Endodermal cell (in vitro differentiated cells): ENCODE data around the gene FANCE. TPM values are rescaled to one million over a fixed set of nuclear protein-coding genes. Genes with fewer than 3 reads are reported as not detected.
A peak's percentile ranks its signal among the peaks of the same experiment; 100 is the strongest.

Source experiments
- DNase-seq: peaks from one replicate; pipeline ENCODE4 v3.0.0-alpha.2; 2017
- H3K27ac ChIP-seq: 2 replicates; pipeline ENCODE4 v1.5.1; 2013; ENCODE audit warnings: mild to moderate bottlenecking, low read depth, low read length, moderate library complexity
- H3K27me3 ChIP-seq: 2 replicates; pipeline ENCODE4 v1.6.1; 2013; ENCODE audit warnings: mild to moderate bottlenecking, low read length, moderate library complexity; ENCODE audit not compliant: insufficient read depth, control insufficient read depth, poor library complexity, severe bottlenecking
- H3K36me3 ChIP-seq: 2 replicates; pipeline ENCODE4 v1.7.0; 2013; ENCODE audit warnings: mild to moderate bottlenecking, low read length, moderate library complexity; ENCODE audit not compliant: control insufficient read depth, insufficient read depth
- H3K4me1 ChIP-seq: one replicate; pipeline ENCODE4 v1.7.0; 2013; ENCODE audit warnings: low read length; ENCODE audit not compliant: control insufficient read depth, insufficient read depth
- H3K4me3 ChIP-seq: 2 replicates; pipeline ENCODE4 v1.5.1; 2013; ENCODE audit warnings: mild to moderate bottlenecking, low read length, moderate library complexity
- H3K9ac ChIP-seq: 2 replicates; pipeline ENCODE4 v1.6.1; 2013; ENCODE audit warnings: mild to moderate bottlenecking, low read length, moderate library complexity; ENCODE audit not compliant: poor library complexity, severe bottlenecking; ENCODE audit errors: extremely low read depth
- H3K9me3 ChIP-seq: 2 replicates; pipeline ENCODE4 v1.6.1; 2013; ENCODE audit warnings: mild to moderate bottlenecking, low read length, moderate library complexity; ENCODE audit not compliant: control insufficient read depth
- H3K27ac Mint-ChIP-seq: 2 replicates; pipeline ENCODE4 v1.8.0; 2020; ENCODE audit warnings: mixed read lengths
- H3K27me3 Mint-ChIP-seq: 2 replicates; pipeline ENCODE4 v1.8.0; 2021; ENCODE audit warnings: mild to moderate bottlenecking, mixed read lengths; ENCODE audit not compliant: insufficient read depth
- H3K36me3 Mint-ChIP-seq: 2 replicates; pipeline ENCODE4 v1.8.0; 2020; ENCODE audit warnings: low read depth, mixed read lengths
- H3K4me1 Mint-ChIP-seq: 2 replicates; pipeline ENCODE4 v1.8.0; 2020; ENCODE audit warnings: mixed read lengths
- H3K4me3 Mint-ChIP-seq: 2 replicates; pipeline ENCODE4 v1.8.0; 2020; ENCODE audit warnings: mild to moderate bottlenecking, moderate library complexity, mixed read lengths
- H3K9me3 Mint-ChIP-seq: 2 replicates; pipeline ENCODE4 v1.8.0; 2020; ENCODE audit warnings: mild to moderate bottlenecking, mixed read lengths
- CTCF ChIP-seq: fragments of 200-600 bp; sonication (generic); conservative IDR thresholded peaks from 2 replicates; pipeline ENCODE4 v1.5.0; 2021; ENCODE audit warnings: antibody characterized with exemption, mild to moderate bottlenecking
- WGBS, 2 experiments: methylation state at CpG; one replicate each; pipeline versions ENCODE4 v1.1.5 to v1.1.7; 2013; ENCODE audit warnings: missing lambda C conversion rate in 2 of 2, mixed read lengths in 1 of 2; ENCODE audit not compliant: insufficient coverage in 1 of 2, insufficient read length in 1 of 2; 5-methylcytosine and 5-hydroxymethylcytosine counted together
- total RNA-seq, 2 donors: library from RNA; stranded (reverse); fragmentation: NEBNext Ultra II Directional in 1 of 2; extraction: Animal tissue kit (Norgen Biotek cat#: 25700) in 1 of 2; gene quantifications; 2 replicates in 1 of 2; 3 replicates in 1 of 2; pipeline ENCODE4 v1.2.1, GENCODE V29; 2021

Gene FANCE
- total RNA-seq, 2 donors from 2014 or later: 13.5 to 16.4 TPM

- no peak overlapping the region for H3K4me3 ChIP-seq
These were observed 40.3 kb downstream of the FANCE start for GRCh38 chr6:35492258-35492973.

GRCh38 chr6:35492974-35493284, 40.8 kb downstream of the FANCE start:
- no peak overlapping the region for H3K9ac ChIP-seq
- no peaks in the 10 kb centered on the region for H3K36me3 ChIP-seq
- peaks cover 31% of the 10 kb centered on the region for H3K4me1 ChIP-seq
- DNase-seq: no peak
- no peak overlapping the region for H3K4me3 ChIP-seq
- no peak overlapping the region for H3K27ac Mint-ChIP-seq
- H3K4me3 Mint-ChIP-seq: no peak overlapping the region
- no peaks in the 10 kb centered on the region for H3K36me3 Mint-ChIP-seq
- H3K27ac ChIP-seq: no peak overlapping the region
- H3K4me1 Mint-ChIP-seq: peaks cover 53% of the 10 kb centered on the region
- 78 to 88% methylated on average over 1 to 6 of the region's 7 CpGs for WGBS, 2 experiments
- no peak for TF ChIP-seq CTCF
- H3K27me3 Mint-ChIP-seq: no peaks in the 10 kb centered on the region
- no peaks in the 10 kb centered on the region for H3K9me3 Mint-ChIP-seq
- H3K9me3 ChIP-seq: no peaks in the 10 kb centered on the region
- H3K27me3 ChIP-seq: no peaks in the 10 kb centered on the region

More at GRCh38 chr6:35492258-35492973, 40.3 kb downstream of the FANCE start:
- no peak overlapping the region for H3K4me3 Mint-ChIP-seq
- no peaks in the 10 kb centered on the region for H3K9me3 Mint-ChIP-seq
- no peaks in the 10 kb centered on the region for H3K9me3 ChIP-seq
- no peaks in the 10 kb centered on the region for H3K27me3 Mint-ChIP-seq
- no peak for TF ChIP-seq CTCF
- no peaks in the 10 kb centered on the region for H3K36me3 Mint-ChIP-seq
- H3K4me1 ChIP-seq: peaks cover 31% of the 10 kb centered on the region
- H3K27me3 ChIP-seq: no peaks in the 10 kb centered on the region
- no peak for DNase-seq
- WGBS, 2 experiments: 39 to 67% methylated on average over 1 to 6 of the region's 7 CpGs
- H3K36me3 ChIP-seq: no peaks in the 10 kb centered on the region
- peak overlapping the region; percentile 32 for H3K27ac ChIP-seq
- no peak overlapping the region for H3K27ac Mint-ChIP-seq
- H3K4me1 Mint-ChIP-seq: peaks cover 57% of the 10 kb centered on the region
- H3K9ac ChIP-seq: no peak overlapping the region

GRCh38 chr6:35493307-35493983, 41.3 kb downstream of the FANCE start:
- Mint-ChIP-seq H3K4me1 (peaks cover 49% of the 10 kb centered on the region), H3K36me3 (no peaks in the 10 kb centered on the region), H3K27me3 (peaks cover 2% of the 10 kb centered on the region), H3K27ac (no peak overlapping the region), H3K9me3 (no peaks in the 10 kb centered on the region), H3K4me3 (no peak overlapping the region)
- DNase-seq: no peak
- Histone ChIP-seq H3K27me3 (no peaks in the 10 kb centered on the region), H3K9ac (no peak overlapping the region), H3K36me3 (no peaks in the 10 kb centered on the region), H3K4me1 (peaks cover 31% of the 10 kb centered on the region), H3K4me3 (no peak overlapping the region), H3K9me3 (no peaks in the 10 kb centered on the region), H3K27ac (no peak overlapping the region)
- 92% methylated on average over 26 to 28 of the region's 28 CpGs for WGBS, 2 experiments
- no peak for TF ChIP-seq CTCF
